ENCODE results near the gene NXPH2.

- TF ChIP-seq CTCF (conservative IDR thresholded peaks at IDR 0.05 in 1 of 2, IDR thresholded peaks at IDR 0.05 in 1 of 2; ENCODE audit: low read depth in 1 of 2, low read length in 2 of 2): no peak
- TF ChIP-seq EZH2 (IDR thresholded peaks at IDR 0.05; ENCODE audit: low read length, missing control alignments): no peak
These were observed 157.6 kb downstream of the NXPH2 start for GRCh38 chr2:138622613-138623012.

All from fibroblast of lung (primary cell).